NCI-H2196 (cell line): ENCODE measurements around the gene RXFP4.

ENCODE experiments used
- DNase-seq: peaks from one replicate; lab custom pipeline; 2025; ENCODE audit not compliant: unreplicated experiment; lab: John Stamatoyannopoulos, UW

Gene RXFP4

GRCh38 chr1:155957411-155957915 is 16.0 kb downstream of the RXFP4 start:
- DNase-seq = no peak

- DNase-seq = no peak
Observed at GRCh38 chr1:155960081-155960745, 18.8 kb downstream of the RXFP4 start.

- peak; percentile 43 for DNase-seq
Observed at GRCh38 chr1:155961937-155962336, 20.5 kb downstream of the RXFP4 start.

- no peak for DNase-seq
Observed at GRCh38 chr1:155962599-155963211, 21.3 kb downstream of the RXFP4 start.

- no peak for DNase-seq
Observed at GRCh38 chr1:155964193-155964592, 22.8 kb downstream of the RXFP4 start.

- no peak for DNase-seq
Observed at GRCh38 chr1:155966135-155966534, 24.7 kb downstream of the RXFP4 start.

- DNase-seq = no peak
Observed at GRCh38 chr1:155966750-155967149, 25.3 kb downstream of the RXFP4 start.

- no peak for DNase-seq
Observed at GRCh38 chr1:155967341-155968050, 26.1 kb downstream of the RXFP4 start.

GRCh38 chr1:155968051-155968400 is 26.6 kb downstream of the RXFP4 start:
- DNase-seq = no peak

- DNase-seq = no peak
Observed at GRCh38 chr1:155968670-155969069, 27.2 kb downstream of the RXFP4 start.

GRCh38 chr1:155969377-155969791 is 27.9 kb downstream of the RXFP4 start:
- no peak for DNase-seq

GRCh38 chr1:155970531-155971167 is 29.2 kb downstream of the RXFP4 start:
- DNase-seq = no peak

GRCh38 chr1:155971910-155972809 is 30.7 kb downstream of the RXFP4 start:
- no peak for DNase-seq

GRCh38 chr1:155973723-155974122 is 32.3 kb downstream of the RXFP4 start:
- no peak for DNase-seq

- peak; percentile 62 for DNase-seq
Observed at GRCh38 chr1:155974208-155975115, 33.0 kb downstream of the RXFP4 start.

GRCh38 chr1:155975375-155976061 is 34.1 kb downstream of the RXFP4 start:
- DNase-seq = no peak

- peak; percentile 28 for DNase-seq
Observed at GRCh38 chr1:155976062-155976912, 34.8 kb downstream of the RXFP4 start.
